HG02798 (cell line): ENCODE measurements around the gene LNPEP.
A peak's percentile ranks its signal among the peaks of the same experiment; 100 is the strongest.

Source experiments
- ATAC-seq: cut with Tn5 transposase; IDR thresholded peaks from one replicate; pipeline ENCODE4 v1.9.1; 2021; ENCODE audit warnings: mild to moderate bottlenecking; ENCODE audit not compliant: unreplicated experiment, poor library complexity

The LNPEP gene

GRCh38 chr5:96957254-96958049 is 21.6 kb downstream of the LNPEP start:
- ATAC-seq, result peak; percentile 52

GRCh38 chr5:96958977-96959376 is 23.1 kb downstream of the LNPEP start:
- no peak for ATAC-seq

GRCh38 chr5:96961053-96961452 is 25.2 kb downstream of the LNPEP start:
- peak; percentile 63 for ATAC-seq

- ATAC-seq, result no peak
These were observed 26.7 kb downstream of the LNPEP start for GRCh38 chr5:96962540-96962991.

- ATAC-seq, result peak; percentile 59
These were observed 27.4 kb downstream of the LNPEP start for GRCh38 chr5:96963267-96963666.

- ATAC-seq, result no peak
These were observed 30.9 kb downstream of the LNPEP start for GRCh38 chr5:96966801-96967200.

GRCh38 chr5:96967400-96967799 is 31.5 kb downstream of the LNPEP start:
- no peak for ATAC-seq

- no peak for ATAC-seq
These were observed 32.2 kb downstream of the LNPEP start for GRCh38 chr5:96968074-96968473.

- no peak for ATAC-seq
These were observed 32.7 kb downstream of the LNPEP start for GRCh38 chr5:96968614-96969013.

- no peak for ATAC-seq
These were observed 33.5 kb downstream of the LNPEP start for GRCh38 chr5:96969366-96969765.

- no peak for ATAC-seq
These were observed 36.9 kb downstream of the LNPEP start for GRCh38 chr5:96972599-96973334.

GRCh38 chr5:96973532-96974401 is 37.9 kb downstream of the LNPEP start:
- ATAC-seq, result no peak

GRCh38 chr5:96975656-96976055 is 39.8 kb downstream of the LNPEP start:
- ATAC-seq, result no peak

GRCh38 chr5:96977228-96977627 is 41.3 kb downstream of the LNPEP start:
- ATAC-seq, result no peak

- no peak for ATAC-seq
These were observed 43.1 kb downstream of the LNPEP start for GRCh38 chr5:96978812-96979449.

GRCh38 chr5:96984506-96985192 is 48.8 kb downstream of the LNPEP start:
- ATAC-seq, result no peak

- ATAC-seq, result no peak
These were observed 50.6 kb downstream of the LNPEP start for GRCh38 chr5:96986450-96986849.

GRCh38 chr5:96990102-96990501 is 54.2 kb downstream of the LNPEP start:
- no peak for ATAC-seq

GRCh38 chr5:96991708-96992107 is 55.8 kb downstream of the LNPEP start:
- no peak for ATAC-seq

- ATAC-seq, result no peak
These were observed 57.9 kb downstream of the LNPEP start for GRCh38 chr5:96993760-96994159.
